ENCODE measurements around the gene REEP1. TPM values are rescaled to one million over a fixed set of nuclear protein-coding genes. Genes with fewer than 3 reads are reported as not detected.
A peak's percentile ranks its signal among the peaks of the same experiment; 100 is the strongest.

Gene REEP1
- polyA plus RNA-seq, 2 of the 4 experiments (the other 2 are of a cell fraction): 0.30 to 0.45 TPM

GRCh38 chr2:86224645-86225355 is 112.6 kb downstream of the REEP1 start:
- WGBS (ENCODE audit: missing lambda C conversion rate): 79% methylated on average over 9 of the region's 9 CpGs
- ATAC-seq: no peak

GRCh38 chr2:86223927-86224560 is 113.4 kb downstream of the REEP1 start:
- WGBS (ENCODE audit: missing lambda C conversion rate): 64% methylated on average over 2 of the region's 2 CpGs
- CTCF ChIA-PET: interaction anchor here (0.6 kb wide), 1 partner anchor 438 kb away, joined by 3 read pairs; no protein-coding TSS in a partner anchor
- no peak for DNase-seq (ENCODE audit: low read depth in 1 of 2, low spot score in 1 of 2)
- POLR2A ChIA-PET: no interaction called here
- no peaks in the 10 kb centered on the region for H3K4me1 ChIP-seq
- no peaks in the 10 kb centered on the region for H3K9me3 ChIP-seq
- FAIRE-seq: no peak
- H3K27ac ChIP-seq: no peak overlapping the region
- no peak for TF ChIP-seq MAFK (IDR thresholded peaks at IDR 0.05; ENCODE audit: partially characterized antibody)
- no peak for TF ChIP-seq FOXS1 (CRISPR knock-in tag; IDR thresholded peaks at IDR 0.05)
- no peak for TF ChIP-seq ZSCAN20 (CRISPR knock-in tag; IDR thresholded peaks at IDR 0.05)
- no peak for ATAC-seq
- H3K4me3 ChIP-seq: no peak overlapping the region
- no peak overlapping the region for H3K4me2 ChIP-seq

More at GRCh38 chr2:86224645-86225355, 112.6 kb downstream of the REEP1 start:
- no peak for DNase-seq (ENCODE audit: low read depth in 1 of 2, low spot score in 1 of 2)
- ChIA-PET CTCF (interaction anchor here (1.3 kb wide), 1 partner anchor 59 kb away, joined by 5 read pairs; no protein-coding TSS in a partner anchor), POLR2A (no interaction called here)
- H3K4me3 ChIP-seq: no peak overlapping the region
- H3K4me2 ChIP-seq: no peak overlapping the region
- no peaks in the 10 kb centered on the region for H3K4me1 ChIP-seq
- TF ChIP-seq ZSCAN20 (CRISPR knock-in tag; IDR thresholded peaks at IDR 0.05) (no peak), SREBF2 (IDR thresholded peaks at IDR 0.05) (no peak), MAX (IDR thresholded peaks at IDR 0.05) (no peak), RAD21 (conservative IDR thresholded peaks at IDR 0.05 in 1 of 2, IDR thresholded peaks at IDR 0.05 in 1 of 2) (no peak), HES2 (IDR thresholded peaks at IDR 0.05) (no peak), CTCF (IDR thresholded peaks at IDR 0.05) (no peak), NPAS2 (CRISPR knock-in tag; IDR thresholded peaks at IDR 0.05; ENCODE audit: borderline replicate concordance) (no peak), CHD4 (IDR thresholded peaks at IDR 0.05; ENCODE audit: borderline replicate concordance) (no peak), MAZ (IDR thresholded peaks at IDR 0.05; ENCODE audit: borderline replicate concordance, low read depth, low read length) (no peak), TFCP2L1 (CRISPR knock-in tag; IDR thresholded peaks at IDR 0.05) (no peak), JUN (IDR thresholded peaks at IDR 0.05) (no peak), JUNB (IDR thresholded peaks at IDR 0.05) (no peak), HDAC2 (IDR thresholded peaks at IDR 0.05) (no peak), HOXA7 (CRISPR knock-in tag; IDR thresholded peaks at IDR 0.05) (no peak), ZFP36 (IDR thresholded peaks at IDR 0.05; ENCODE audit: borderline replicate concordance, partially characterized antibody) (no peak), FOXS1 (CRISPR knock-in tag; IDR thresholded peaks at IDR 0.05) (no peak)
- H3K27ac ChIP-seq: no peak overlapping the region
- FAIRE-seq: no peak
- no peaks in the 10 kb centered on the region for H3K9me3 ChIP-seq

- no peak overlapping the region for H3K4me2 ChIP-seq
- H3K4me3 ChIP-seq: no peak overlapping the region
- no peaks in the 10 kb centered on the region for H3K9me3 ChIP-seq
- FAIRE-seq (no peak), DNase-seq (ENCODE audit: low read depth in 1 of 2, low spot score in 1 of 2) (no peak), ATAC-seq (peak in 1 of 2 experiments; percentile 21; a peak in 1 of 6 replicates)
- ChIA-PET POLR2A (interaction anchor here (0.6 kb wide), 1 partner anchor 293 kb away, joined by 4 read pairs; no protein-coding TSS in a partner anchor), CTCF (interaction anchor here (0.6 to 1.4 kb wide), 3 partner anchors 110 to 437 kb away, joined by 3 to 4 read pairs (median 3); no protein-coding TSS in a partner anchor)
- 57% methylated on average over 8 of the region's 8 CpGs for WGBS (ENCODE audit: missing lambda C conversion rate)
- no peaks in the 10 kb centered on the region for H3K4me1 ChIP-seq
- H3K27ac ChIP-seq: no peak overlapping the region
- TF ChIP-seq FOSB (CRISPR knock-in tag; IDR thresholded peaks at IDR 0.05): no peak
- TF ChIP-seq ZC3H11A (IDR thresholded peaks at IDR 0.05): no peak
- no peak for TF ChIP-seq RFX5 (IDR thresholded peaks at IDR 0.05)
- no peak for TF ChIP-seq ATOH8 (CRISPR knock-in tag; IDR thresholded peaks at IDR 0.05; ENCODE audit: low read depth)
- TF ChIP-seq HMGXB4 (CRISPR knock-in tag; IDR thresholded peaks at IDR 0.05; ENCODE audit: borderline replicate concordance): no peak
- TF ChIP-seq JUN (IDR thresholded peaks at IDR 0.05): no peak
- TF ChIP-seq POLR2AphosphoS2 (conservative IDR thresholded peaks at IDR 0.05; ENCODE audit: low read length): no peak
- no peak for TF ChIP-seq CBX8 (IDR thresholded peaks at IDR 0.05)
- TF ChIP-seq TP53 (CRISPR knock-in tag; IDR thresholded peaks at IDR 0.05): no peak
- no peak for TF ChIP-seq USF2 (IDR thresholded peaks at IDR 0.05)
- TF ChIP-seq POLR2A (IDR thresholded peaks at IDR 0.05; ENCODE audit: low read length): no peak
These were observed 114.1 kb downstream of the REEP1 start for GRCh38 chr2:86223140-86223926.
